Cardiac fibroblast (primary cell): ENCODE results near the gene ROBO2.

Source experiments
- DNase-seq, 2 donors: peaks; one replicate each; pipeline versions ENCODE4 v3.0.0 to v3.0.0-alpha.2; 2010; ENCODE audit warnings: low read depth in 2 of 2
- H3K4me3 ChIP-seq, 2 donors: replicated peaks in 1 of 2; 1 replicate in 1 of 2; 2 replicates in 1 of 2; pipeline ENCODE4 v1.5.1; 2011; ENCODE audit warnings: low read depth in 2 of 2, low read length in 2 of 2, mild to moderate bottlenecking in 2 of 2, moderate library complexity in 1 of 2
- CTCF ChIP-seq: IDR thresholded peaks from one replicate; pipeline ENCODE4 v1.5.1; 2011; ENCODE audit warnings: low read depth, mild to moderate bottlenecking, low read length, inconsistent platforms

Gene ROBO2

GRCh38 chr3:77690284-77690845 is 650.5 kb downstream of the ROBO2 start:
- no peak for DNase-seq
- H3K4me3 ChIP-seq = no peak overlapping the region
- no peak for TF ChIP-seq CTCF

GRCh38 chr3:77693147-77693546 is 653.2 kb downstream of the ROBO2 start:
- no peak for DNase-seq
- no peak overlapping the region for H3K4me3 ChIP-seq
- no peak for TF ChIP-seq CTCF

- DNase-seq = no peak
- TF ChIP-seq CTCF = no peak
- no peak overlapping the region for H3K4me3 ChIP-seq
These were observed 659.3 kb downstream of the ROBO2 start for GRCh38 chr3:77699125-77699691.
